ENCODE results near the gene C2CD4A. TPM values are rescaled to one million over a fixed set of nuclear protein-coding genes. Genes with fewer than 3 reads are reported as not detected.

C2CD4A gene
- total RNA-seq, 1 experiment from 2014 or later, result not detected

DNA sequence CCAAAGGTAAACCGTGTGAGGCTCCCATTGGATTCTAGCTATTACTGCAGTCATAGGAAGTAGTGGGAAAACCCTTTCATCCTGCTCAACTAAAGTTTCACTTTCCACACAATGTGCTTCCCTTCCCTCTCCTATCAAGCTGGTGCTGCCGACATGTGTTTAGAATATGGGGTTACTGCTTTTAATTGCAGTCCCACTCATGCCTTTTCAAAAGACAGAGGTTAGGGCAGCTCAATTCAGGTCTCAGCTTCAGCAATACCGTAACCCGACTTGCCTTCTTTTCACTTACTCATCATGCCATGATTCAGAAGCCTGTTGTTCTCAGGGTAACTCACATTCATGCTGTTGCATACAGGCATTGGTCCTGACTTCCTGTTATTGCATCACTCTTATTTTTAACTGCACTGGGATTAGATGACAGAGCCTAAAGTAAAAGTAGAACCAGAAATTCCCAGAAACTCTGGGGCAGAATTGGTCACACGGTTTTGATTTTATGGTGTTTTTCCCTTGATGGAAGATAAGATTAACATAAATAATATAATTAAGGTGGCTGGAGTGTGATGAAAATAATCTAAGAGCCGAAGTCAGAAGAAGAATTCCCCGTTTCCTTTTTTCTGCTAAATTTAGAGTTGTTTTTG lies 52.6 kb downstream of the C2CD4A start:
- H3K36me3 ChIP-seq (ENCODE audit: control insufficient read depth in 1 of 2, insufficient read depth in 2 of 2, low read length in 2 of 2), result no peaks in the 10 kb centered on the region
- CTCF ChIA-PET, result interaction anchor here (1.3 kb wide), 1 partner anchor 285 kb away, joined by 5 read pairs; no protein-coding TSS in a partner anchor
- RAD21 ChIA-PET (ENCODE audit: low non-redundant PET in 1 of 2, low total read pairs in 2 of 2, uncharacterized antibody in 2 of 2, unreplicated experiment in 2 of 2), result no interaction called here
- no peaks in the 10 kb centered on the region for H3K9me2 ChIP-seq (ENCODE audit: insufficient read depth)
- H3K4me3 ChIP-seq (replicated peaks in 1 of 2; ENCODE audit: low read depth in 1 of 2, low read length in 2 of 2), result no peak overlapping the region
- H3K4me1 ChIP-seq (ENCODE audit: control insufficient read depth in 1 of 2, insufficient read depth in 2 of 2, low read length in 2 of 2), result peaks cover 0 to 8% of the 10 kb centered on the region in 2 experiments; a peak in 2 of 4 replicates
- DNase-seq (ENCODE audit: low read depth, low spot score) (peak; percentile 44), ATAC-seq (peak; percentile 47)
- H3K27me3 ChIP-seq (ENCODE audit: insufficient read depth, low read length), result no peaks in the 10 kb centered on the region
- H3K9me3 ChIP-seq (ENCODE audit: control insufficient read depth in 1 of 2, insufficient read depth in 1 of 2, low read depth in 1 of 2, low read length in 2 of 2), result no peaks in the 10 kb centered on the region
- no TSS peak for BruUV-seq (replicated peaks)
- H4K20me1 ChIP-seq (ENCODE audit: insufficient read depth), result no peaks in the 10 kb centered on the region
- no peak overlapping the region for H3K9ac ChIP-seq (ENCODE audit: low read length)
- no peak overlapping the region for H3K27ac ChIP-seq (ENCODE audit: low read depth, low read length)
- no peak overlapping the region for H2AFZ ChIP-seq (ENCODE audit: low read depth, low read length, poor library complexity, severe bottlenecking)
- H3K79me2 ChIP-seq (ENCODE audit: insufficient read depth, low read length), result no peaks in the 10 kb centered on the region
- POLR2A ChIA-PET, result no interaction called here
- intact Hi-C loops (cut with micrococcal nuclease), result no loop called here
- H3K4me2 ChIP-seq (ENCODE audit: low read length), result peak overlapping the region; percentile 26
- TF ChIP-seq, protein P1, sequence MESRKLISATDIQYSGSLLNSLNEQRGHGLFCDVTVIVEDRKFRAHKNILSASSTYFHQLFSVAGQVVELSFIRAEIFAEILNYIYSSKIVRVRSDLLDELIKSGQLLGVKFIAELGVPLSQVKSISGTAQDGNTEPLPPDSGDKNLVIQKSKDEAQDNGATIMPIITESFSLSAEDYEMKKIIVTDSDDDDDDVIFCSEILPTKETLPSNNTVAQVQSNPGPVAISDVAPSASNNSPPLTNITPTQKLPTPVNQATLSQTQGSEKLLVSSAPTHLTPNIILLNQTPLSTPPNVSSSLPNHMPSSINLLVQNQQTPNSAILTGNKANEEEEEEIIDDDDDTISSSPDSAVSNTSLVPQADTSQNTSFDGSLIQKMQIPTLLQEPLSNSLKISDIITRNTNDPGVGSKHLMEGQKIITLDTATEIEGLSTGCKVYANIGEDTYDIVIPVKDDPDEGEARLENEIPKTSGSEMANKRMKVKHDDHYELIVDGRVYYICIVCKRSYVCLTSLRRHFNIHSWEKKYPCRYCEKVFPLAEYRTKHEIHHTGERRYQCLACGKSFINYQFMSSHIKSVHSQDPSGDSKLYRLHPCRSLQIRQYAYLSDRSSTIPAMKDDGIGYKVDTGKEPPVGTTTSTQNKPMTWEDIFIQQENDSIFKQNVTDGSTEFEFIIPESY (IDR thresholded peaks at IDR 0.05; ENCODE audit: extremely low read depth, insufficient replicate concordance, low read length), result no peak
- 0 out of 2 replicates have a peak, but pooled peaks have one; percentile 25 for TF ChIP-seq CBX3 (IDR thresholded peaks at IDR 0.05; ENCODE audit: low read depth)
- no peak for TF ChIP-seq EZH2 (IDR thresholded peaks at IDR 0.05)
- no peak for TF ChIP-seq POLR2AphosphoS5 (IDR thresholded peaks at IDR 0.05; ENCODE audit: low read depth, low read length)
- TF ChIP-seq YY1 (IDR thresholded peaks at IDR 0.05; ENCODE audit: extremely low read depth, insufficient replicate concordance, low read depth, low read length), result no peak
- TF ChIP-seq, protein P2, sequence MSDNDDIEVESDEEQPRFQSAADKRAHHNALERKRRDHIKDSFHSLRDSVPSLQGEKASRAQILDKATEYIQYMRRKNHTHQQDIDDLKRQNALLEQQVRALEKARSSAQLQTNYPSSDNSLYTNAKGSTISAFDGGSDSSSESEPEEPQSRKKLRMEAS (IDR thresholded peaks at IDR 0.05), result no peak
- TF ChIP-seq, protein P3, sequence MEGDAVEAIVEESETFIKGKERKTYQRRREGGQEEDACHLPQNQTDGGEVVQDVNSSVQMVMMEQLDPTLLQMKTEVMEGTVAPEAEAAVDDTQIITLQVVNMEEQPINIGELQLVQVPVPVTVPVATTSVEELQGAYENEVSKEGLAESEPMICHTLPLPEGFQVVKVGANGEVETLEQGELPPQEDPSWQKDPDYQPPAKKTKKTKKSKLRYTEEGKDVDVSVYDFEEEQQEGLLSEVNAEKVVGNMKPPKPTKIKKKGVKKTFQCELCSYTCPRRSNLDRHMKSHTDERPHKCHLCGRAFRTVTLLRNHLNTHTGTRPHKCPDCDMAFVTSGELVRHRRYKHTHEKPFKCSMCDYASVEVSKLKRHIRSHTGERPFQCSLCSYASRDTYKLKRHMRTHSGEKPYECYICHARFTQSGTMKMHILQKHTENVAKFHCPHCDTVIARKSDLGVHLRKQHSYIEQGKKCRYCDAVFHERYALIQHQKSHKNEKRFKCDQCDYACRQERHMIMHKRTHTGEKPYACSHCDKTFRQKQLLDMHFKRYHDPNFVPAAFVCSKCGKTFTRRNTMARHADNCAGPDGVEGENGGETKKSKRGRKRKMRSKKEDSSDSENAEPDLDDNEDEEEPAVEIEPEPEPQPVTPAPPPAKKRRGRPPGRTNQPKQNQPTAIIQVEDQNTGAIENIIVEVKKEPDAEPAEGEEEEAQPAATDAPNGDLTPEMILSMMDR (IDR thresholded peaks at IDR 0.05 in 2 of 3, conservative IDR thresholded peaks at IDR 0.05 in 1 of 3; ENCODE audit: borderline replicate concordance in 1 of 3, insufficient read depth in 1 of 3, low read depth in 2 of 3, low read length in 2 of 3), result no peak
- TF ChIP-seq SRF (IDR thresholded peaks at IDR 0.05; ENCODE audit: low read depth), result no peak
- TF ChIP-seq EGR1 (IDR thresholded peaks at IDR 0.05; ENCODE audit: low read depth), result no peak
- TF ChIP-seq ZNF274 (IDR thresholded peaks at IDR 0.05; ENCODE audit: low read depth, low read length), result no peak
- no peak for TF ChIP-seq RAD21 (IDR thresholded peaks at IDR 0.05; ENCODE audit: low read depth)
- TF ChIP-seq, protein P4, sequence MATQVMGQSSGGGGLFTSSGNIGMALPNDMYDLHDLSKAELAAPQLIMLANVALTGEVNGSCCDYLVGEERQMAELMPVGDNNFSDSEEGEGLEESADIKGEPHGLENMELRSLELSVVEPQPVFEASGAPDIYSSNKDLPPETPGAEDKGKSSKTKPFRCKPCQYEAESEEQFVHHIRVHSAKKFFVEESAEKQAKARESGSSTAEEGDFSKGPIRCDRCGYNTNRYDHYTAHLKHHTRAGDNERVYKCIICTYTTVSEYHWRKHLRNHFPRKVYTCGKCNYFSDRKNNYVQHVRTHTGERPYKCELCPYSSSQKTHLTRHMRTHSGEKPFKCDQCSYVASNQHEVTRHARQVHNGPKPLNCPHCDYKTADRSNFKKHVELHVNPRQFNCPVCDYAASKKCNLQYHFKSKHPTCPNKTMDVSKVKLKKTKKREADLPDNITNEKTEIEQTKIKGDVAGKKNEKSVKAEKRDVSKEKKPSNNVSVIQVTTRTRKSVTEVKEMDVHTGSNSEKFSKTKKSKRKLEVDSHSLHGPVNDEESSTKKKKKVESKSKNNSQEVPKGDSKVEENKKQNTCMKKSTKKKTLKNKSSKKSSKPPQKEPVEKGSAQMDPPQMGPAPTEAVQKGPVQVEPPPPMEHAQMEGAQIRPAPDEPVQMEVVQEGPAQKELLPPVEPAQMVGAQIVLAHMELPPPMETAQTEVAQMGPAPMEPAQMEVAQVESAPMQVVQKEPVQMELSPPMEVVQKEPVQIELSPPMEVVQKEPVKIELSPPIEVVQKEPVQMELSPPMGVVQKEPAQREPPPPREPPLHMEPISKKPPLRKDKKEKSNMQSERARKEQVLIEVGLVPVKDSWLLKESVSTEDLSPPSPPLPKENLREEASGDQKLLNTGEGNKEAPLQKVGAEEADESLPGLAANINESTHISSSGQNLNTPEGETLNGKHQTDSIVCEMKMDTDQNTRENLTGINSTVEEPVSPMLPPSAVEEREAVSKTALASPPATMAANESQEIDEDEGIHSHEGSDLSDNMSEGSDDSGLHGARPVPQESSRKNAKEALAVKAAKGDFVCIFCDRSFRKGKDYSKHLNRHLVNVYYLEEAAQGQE (IDR thresholded peaks at IDR 0.05; ENCODE audit: low read depth), result no peak
- no peak for TF ChIP-seq SIN3A (IDR thresholded peaks at IDR 0.05; ENCODE audit: low read depth)
- peak; percentile 94 for TF ChIP-seq CEBPB (IDR thresholded peaks at IDR 0.05; ENCODE audit: low read depth)
- no peak for TF ChIP-seq ZFX (IDR thresholded peaks at IDR 0.05)
- TF ChIP-seq POLR2A (IDR thresholded peaks at IDR 0.05; ENCODE audit: borderline replicate concordance, extremely low read depth, insufficient read depth, insufficient read length), result no peak
- TF ChIP-seq ELF1 (IDR thresholded peaks at IDR 0.05; ENCODE audit: borderline replicate concordance, low read depth), result peak; percentile 54
- TF ChIP-seq JUND (IDR thresholded peaks at IDR 0.05), result no peak; the same call in 1 of the 2 replicates
- peak; percentile 37; the same call in 1 of the 2 replicates for TF ChIP-seq FOSL1 (IDR thresholded peaks at IDR 0.05; ENCODE audit: low read depth)
- no peak for TF ChIP-seq EZH2phosphoT487 (IDR thresholded peaks at IDR 0.05; ENCODE audit: borderline replicate concordance)
- TF ChIP-seq, protein P5, sequence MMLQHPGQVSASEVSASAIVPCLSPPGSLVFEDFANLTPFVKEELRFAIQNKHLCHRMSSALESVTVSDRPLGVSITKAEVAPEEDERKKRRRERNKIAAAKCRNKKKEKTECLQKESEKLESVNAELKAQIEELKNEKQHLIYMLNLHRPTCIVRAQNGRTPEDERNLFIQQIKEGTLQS (IDR thresholded peaks at IDR 0.05), result peak; percentile 89
